Measurements from ENCODE around the gene ZSCAN18. TPM values are rescaled to one million over a fixed set of nuclear protein-coding genes. Genes with fewer than 3 reads are reported as not detected.

ZSCAN18 gene
- total RNA-seq, 4 donors from 2014 or later, result 35.3 to 64.3 (median 50.9) TPM

DNA sequence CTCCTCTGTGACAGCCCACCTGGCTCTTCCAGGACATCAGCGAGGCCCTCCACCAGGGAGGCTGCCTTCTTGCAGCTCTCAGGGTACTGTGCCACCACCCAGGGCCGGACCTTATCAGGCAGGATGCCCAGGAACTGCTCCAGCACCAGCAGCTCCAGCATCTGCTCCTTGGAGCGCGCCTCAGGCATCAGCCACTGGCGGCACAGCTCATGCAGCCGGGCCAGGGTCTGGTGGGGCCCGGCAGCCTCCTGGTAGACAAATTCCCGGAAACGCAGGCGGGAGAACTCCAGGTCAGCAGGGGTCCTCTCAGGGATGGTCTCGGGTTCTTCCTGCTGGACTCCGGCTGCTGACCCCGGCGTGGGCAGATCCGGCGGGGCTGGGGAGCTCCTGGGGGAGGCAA, 8.2 kb downstream of the ZSCAN18 start:
- WGBS, 2 donors, result 97 to 100% methylated on average over 16 of the region's 16 CpGs
- intact Hi-C loops (cut with DNase I; ENCODE audit: low total_unique reads), result loop anchor here (5.0 kb wide), 1 partner anchor 217 kb away; the partner anchor contains the start of gene ERVK3-1
- H3K4me3 ChIP-seq (ENCODE audit: low read depth, poor library complexity, severe bottlenecking), result no peak overlapping the region
- no peak for DNase-seq (ENCODE audit: low spot score in 2 of 2)
- TF ChIP-seq POLR2A (IDR thresholded peaks at IDR 0.05), result no peak
- TF ChIP-seq, protein P1, sequence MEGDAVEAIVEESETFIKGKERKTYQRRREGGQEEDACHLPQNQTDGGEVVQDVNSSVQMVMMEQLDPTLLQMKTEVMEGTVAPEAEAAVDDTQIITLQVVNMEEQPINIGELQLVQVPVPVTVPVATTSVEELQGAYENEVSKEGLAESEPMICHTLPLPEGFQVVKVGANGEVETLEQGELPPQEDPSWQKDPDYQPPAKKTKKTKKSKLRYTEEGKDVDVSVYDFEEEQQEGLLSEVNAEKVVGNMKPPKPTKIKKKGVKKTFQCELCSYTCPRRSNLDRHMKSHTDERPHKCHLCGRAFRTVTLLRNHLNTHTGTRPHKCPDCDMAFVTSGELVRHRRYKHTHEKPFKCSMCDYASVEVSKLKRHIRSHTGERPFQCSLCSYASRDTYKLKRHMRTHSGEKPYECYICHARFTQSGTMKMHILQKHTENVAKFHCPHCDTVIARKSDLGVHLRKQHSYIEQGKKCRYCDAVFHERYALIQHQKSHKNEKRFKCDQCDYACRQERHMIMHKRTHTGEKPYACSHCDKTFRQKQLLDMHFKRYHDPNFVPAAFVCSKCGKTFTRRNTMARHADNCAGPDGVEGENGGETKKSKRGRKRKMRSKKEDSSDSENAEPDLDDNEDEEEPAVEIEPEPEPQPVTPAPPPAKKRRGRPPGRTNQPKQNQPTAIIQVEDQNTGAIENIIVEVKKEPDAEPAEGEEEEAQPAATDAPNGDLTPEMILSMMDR (IDR thresholded peaks at IDR 0.05), result no peak

DNA sequence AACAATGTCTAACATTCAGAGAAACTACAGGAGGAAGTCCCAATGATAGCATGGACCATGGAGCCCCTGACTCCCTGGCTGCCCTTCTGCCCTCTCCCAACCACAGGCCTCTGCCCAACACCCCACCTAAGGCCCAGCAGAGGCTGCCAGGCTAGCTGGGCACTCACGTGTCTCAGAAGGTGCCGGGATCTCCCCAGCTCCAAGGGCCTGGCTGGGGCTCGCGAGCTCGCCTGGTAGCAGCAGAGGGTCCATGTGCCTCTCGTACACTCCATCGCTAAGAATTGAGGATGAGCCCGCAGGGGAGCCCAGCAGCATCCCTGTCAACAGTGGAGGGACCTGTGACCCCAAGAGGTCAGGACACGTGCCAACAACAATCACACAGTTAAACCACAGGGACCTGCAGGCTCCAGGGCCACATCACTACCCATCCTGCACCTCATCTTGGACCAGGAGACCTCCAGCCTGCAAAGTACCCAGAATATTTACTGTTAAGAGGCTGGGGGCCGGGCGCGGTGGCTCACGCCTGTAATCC, 9.4 kb downstream of the ZSCAN18 start:
- no peak overlapping the region for H3K4me3 ChIP-seq (ENCODE audit: low read depth, poor library complexity, severe bottlenecking)
- no peak for TF ChIP-seq POLR2A (IDR thresholded peaks at IDR 0.05)
- TF ChIP-seq, protein P1 (IDR thresholded peaks at IDR 0.05), result no peak
- no peak for DNase-seq (ENCODE audit: low spot score in 2 of 2)
- 94 to 98% methylated on average over 12 to 13 of the region's 13 CpGs for WGBS, 2 donors
- intact Hi-C loops (cut with DNase I; ENCODE audit: low total_unique reads), result no loop called here

DNA sequence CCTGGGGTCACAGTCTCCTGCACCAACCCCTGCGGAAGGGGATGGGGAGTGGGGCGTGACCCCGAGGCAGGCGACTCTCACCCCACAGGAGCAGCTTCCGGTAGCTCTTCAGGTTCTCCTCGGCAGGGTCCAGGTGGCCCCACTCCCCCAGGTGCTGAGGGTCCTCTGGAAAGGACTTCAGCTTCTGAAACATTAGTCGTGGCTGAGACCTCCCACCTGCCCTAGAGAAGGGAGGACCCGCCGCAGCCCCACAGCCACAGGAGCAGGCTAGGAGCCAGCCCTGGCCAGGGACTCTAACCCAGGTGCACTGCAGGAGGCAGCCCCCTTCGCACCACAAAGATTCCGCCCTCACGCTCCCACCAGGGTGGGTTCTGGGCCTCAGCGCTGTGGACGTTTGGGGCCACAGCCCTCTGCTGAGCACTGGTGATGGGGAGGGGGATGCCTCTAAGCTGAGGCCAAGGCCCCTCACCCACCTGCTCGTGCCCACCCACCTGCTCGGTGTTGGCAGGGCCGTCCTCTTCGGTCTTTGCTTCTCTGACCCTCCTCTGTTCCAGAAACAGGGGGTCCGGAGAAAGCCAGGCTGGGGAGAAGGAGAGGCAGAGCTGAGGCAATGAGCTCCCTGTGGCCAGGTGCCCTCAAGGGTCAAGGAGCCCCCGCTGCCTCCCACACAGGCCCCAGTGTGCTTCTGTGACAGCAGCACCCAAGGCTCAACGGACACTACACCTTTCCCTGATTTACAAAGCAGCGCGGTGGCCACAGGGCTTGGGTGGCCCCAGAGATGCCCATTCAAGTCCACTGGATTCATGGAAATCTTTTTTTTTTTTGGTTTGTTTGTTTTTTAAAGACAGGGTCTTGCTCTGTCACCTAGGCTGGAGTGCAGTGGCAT, 11.0 kb downstream of the ZSCAN18 start:
- H3K4me3 ChIP-seq (ENCODE audit: low read depth, poor library complexity, severe bottlenecking), result no peak overlapping the region
- no peak for TF ChIP-seq POLR2A (IDR thresholded peaks at IDR 0.05)
- TF ChIP-seq, protein P1 (IDR thresholded peaks at IDR 0.05), result no peak
- no peak for DNase-seq (ENCODE audit: low spot score in 2 of 2)
- intact Hi-C loops (cut with DNase I; ENCODE audit: low total_unique reads), result no loop called here
- 93 to 96% methylated on average over 16 to 20 of the region's 23 CpGs for WGBS, 2 donors

DNA sequence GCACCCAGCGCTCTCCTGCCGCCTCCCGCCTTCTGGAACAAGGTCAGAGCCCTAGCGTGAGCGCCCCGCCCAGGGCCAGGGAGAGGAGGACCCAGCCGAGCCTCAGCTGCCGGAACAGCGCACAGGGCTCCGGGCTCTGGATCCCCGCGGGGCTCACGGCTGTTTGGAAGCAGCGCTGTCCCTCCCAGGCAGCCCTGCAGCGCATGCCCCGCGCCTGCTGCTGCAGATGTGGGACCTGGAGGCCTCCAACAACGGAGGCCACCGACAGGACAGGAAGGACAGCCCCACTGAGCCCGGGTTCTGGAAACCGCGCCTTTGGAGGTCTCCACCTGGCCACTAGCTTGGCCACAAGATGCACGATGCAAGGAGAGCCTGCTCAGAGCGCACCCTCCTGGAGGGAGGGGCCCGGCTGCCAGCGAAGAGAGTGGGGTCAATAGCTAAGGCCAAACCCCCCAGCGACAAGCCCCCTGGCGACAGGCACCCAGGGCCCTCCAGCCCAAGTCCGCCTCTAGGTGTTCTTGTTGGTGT, 12.6 kb downstream of the ZSCAN18 start:
- no peak overlapping the region for H3K4me3 ChIP-seq (ENCODE audit: low read depth, poor library complexity, severe bottlenecking)
- DNase-seq (ENCODE audit: low spot score in 2 of 2), result no peak
- intact Hi-C loops (cut with DNase I; ENCODE audit: low total_unique reads), result no loop called here
- no peak for TF ChIP-seq POLR2A (IDR thresholded peaks at IDR 0.05)
- TF ChIP-seq, protein P1 (IDR thresholded peaks at IDR 0.05), result no peak
- 89 to 93% methylated on average over 14 to 26 of the region's 29 CpGs for WGBS, 2 donors

DNA sequence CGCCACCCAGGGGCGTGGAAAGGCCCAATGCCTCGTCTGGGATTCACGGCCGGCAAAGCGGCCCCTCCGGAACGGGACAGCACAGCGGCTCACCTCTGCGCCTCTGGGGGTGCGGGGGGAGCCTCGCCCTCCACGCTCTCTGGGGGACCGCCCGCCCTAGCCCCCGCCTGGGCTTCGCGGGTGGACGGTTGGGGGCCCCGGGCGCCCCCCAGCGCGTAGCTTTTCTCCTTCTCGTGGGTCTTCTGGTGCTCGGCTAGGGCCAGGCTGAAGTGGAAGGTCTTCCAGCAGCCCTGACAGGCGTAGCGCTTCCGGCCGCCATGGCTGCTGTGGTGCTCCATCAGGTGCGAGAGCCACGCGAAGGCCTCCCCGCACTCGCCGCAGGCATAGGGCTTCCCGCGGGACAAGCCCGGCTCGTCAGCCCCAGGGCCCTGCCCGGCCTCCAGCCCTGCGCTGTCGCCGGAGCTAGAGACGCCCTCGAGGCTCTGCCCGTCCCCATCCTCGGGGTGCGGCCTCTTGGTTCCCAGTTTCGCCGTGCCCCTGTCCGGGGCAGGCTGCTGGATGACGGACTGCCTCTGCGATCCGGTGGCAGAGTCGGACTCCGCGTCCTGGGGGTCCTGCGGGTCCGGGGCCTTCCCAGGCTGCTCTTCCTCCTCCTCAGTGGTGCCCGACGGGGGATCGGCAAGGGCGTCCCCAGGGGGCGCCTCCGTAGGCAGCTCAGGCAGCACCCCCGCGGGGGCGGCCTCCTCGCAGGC, 13.3 kb downstream of the ZSCAN18 start:
- TF ChIP-seq, protein P1 (IDR thresholded peaks at IDR 0.05), result no peak
- TF ChIP-seq POLR2A (IDR thresholded peaks at IDR 0.05), result no peak
- no peak overlapping the region for H3K4me3 ChIP-seq (ENCODE audit: low read depth, poor library complexity, severe bottlenecking)
- intact Hi-C loops (cut with DNase I; ENCODE audit: low total_unique reads), result no loop called here
- 97 to 99% methylated on average over 65 of the region's 69 CpGs for WGBS, 2 donors
- no peak for DNase-seq (ENCODE audit: low spot score in 2 of 2)
